Stimulated activated naive CD8-positive, alpha-beta T cell treated with anti-CD3 and anti-CD28 coated beads, Interleukin-15, Interleukin-2, amounts not matched to agents 100 ng/mL and 50 ng/mL, for 24 hours (primary cell): ENCODE data around the gene KCNQ1OT1.

Experiments used
- H3K27ac Mint-ChIP-seq: one replicate; pipeline ENCODE4 v1.8.0; 2021; ENCODE audit warnings: mild to moderate bottlenecking, mixed read lengths
- H3K27me3 Mint-ChIP-seq: one replicate; pipeline ENCODE4 v1.8.0; 2021; ENCODE audit warnings: mixed read lengths
- H3K36me3 Mint-ChIP-seq: one replicate; pipeline ENCODE4 v1.8.0; 2021; ENCODE audit warnings: low read depth, mixed read lengths
- H3K4me1 Mint-ChIP-seq: one replicate; pipeline ENCODE4 v1.8.0; 2021; ENCODE audit warnings: low read depth, mixed read lengths
- H3K4me3 Mint-ChIP-seq: one replicate; pipeline ENCODE4 v1.8.0; 2021; ENCODE audit warnings: mild to moderate bottlenecking, mixed read lengths
- H3K9me3 Mint-ChIP-seq: one replicate; pipeline ENCODE4 v1.8.0; 2021; ENCODE audit warnings: mixed read lengths

KCNQ1OT1 gene

DNA sequence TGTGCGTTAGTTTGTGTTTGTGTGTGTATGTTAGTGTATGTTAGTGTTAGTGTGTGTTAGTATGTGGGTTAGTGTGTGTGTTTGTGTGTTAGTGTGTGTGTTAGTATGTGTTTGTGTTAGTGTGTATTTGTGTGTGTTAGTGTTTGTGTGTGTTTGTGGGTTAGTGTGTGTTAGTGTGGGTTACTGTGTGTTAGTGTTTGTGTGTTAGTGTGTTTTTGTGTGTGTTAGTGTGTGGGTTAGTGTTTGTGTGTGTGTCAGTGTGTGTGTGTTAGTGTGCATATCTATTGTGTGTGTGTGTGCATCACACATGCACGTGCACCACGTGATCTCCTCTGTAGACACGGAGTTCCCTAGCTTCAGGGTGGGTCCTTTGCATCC is 115.4 kb downstream of the KCNQ1OT1 start:
- no peak overlapping the region for H3K4me3 Mint-ChIP-seq
- H3K36me3 Mint-ChIP-seq, result no peaks in the 10 kb centered on the region
- no peaks in the 10 kb centered on the region for H3K4me1 Mint-ChIP-seq
- no peaks in the 10 kb centered on the region for H3K9me3 Mint-ChIP-seq
- no peak overlapping the region for H3K27ac Mint-ChIP-seq
- H3K27me3 Mint-ChIP-seq, result no peaks in the 10 kb centered on the region

DNA sequence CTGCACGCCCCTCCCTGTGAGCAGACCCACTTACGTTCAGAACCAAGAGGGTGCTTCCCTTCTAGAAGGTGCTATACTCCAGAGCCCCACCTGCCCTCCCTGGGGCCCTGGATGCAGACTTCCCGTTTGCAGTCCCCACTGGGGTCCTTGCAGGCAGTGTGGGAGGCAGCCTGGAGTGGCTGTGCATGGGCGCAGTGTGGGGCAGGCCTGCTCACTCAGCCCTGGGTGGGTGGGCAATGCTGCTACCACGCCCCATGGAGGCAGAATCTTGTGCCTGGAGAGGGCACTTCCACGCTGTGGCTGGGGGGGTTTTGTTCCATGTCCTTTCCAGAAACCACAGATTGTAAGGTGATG is 116.2 kb downstream of the KCNQ1OT1 start:
- H3K9me3 Mint-ChIP-seq, result no peaks in the 10 kb centered on the region
- no peaks in the 10 kb centered on the region for H3K4me1 Mint-ChIP-seq
- no peak overlapping the region for H3K4me3 Mint-ChIP-seq
- H3K36me3 Mint-ChIP-seq, result no peaks in the 10 kb centered on the region
- no peak overlapping the region for H3K27ac Mint-ChIP-seq
- no peaks in the 10 kb centered on the region for H3K27me3 Mint-ChIP-seq

GRCh38 chr11:2582946-2583604 is 116.7 kb downstream of the KCNQ1OT1 start:
- Mint-ChIP-seq H3K9me3 (no peaks in the 10 kb centered on the region), H3K4me1 (no peaks in the 10 kb centered on the region), H3K36me3 (no peaks in the 10 kb centered on the region), H3K27me3 (no peaks in the 10 kb centered on the region), H3K27ac (no peak overlapping the region), H3K4me3 (no peak overlapping the region)

DNA sequence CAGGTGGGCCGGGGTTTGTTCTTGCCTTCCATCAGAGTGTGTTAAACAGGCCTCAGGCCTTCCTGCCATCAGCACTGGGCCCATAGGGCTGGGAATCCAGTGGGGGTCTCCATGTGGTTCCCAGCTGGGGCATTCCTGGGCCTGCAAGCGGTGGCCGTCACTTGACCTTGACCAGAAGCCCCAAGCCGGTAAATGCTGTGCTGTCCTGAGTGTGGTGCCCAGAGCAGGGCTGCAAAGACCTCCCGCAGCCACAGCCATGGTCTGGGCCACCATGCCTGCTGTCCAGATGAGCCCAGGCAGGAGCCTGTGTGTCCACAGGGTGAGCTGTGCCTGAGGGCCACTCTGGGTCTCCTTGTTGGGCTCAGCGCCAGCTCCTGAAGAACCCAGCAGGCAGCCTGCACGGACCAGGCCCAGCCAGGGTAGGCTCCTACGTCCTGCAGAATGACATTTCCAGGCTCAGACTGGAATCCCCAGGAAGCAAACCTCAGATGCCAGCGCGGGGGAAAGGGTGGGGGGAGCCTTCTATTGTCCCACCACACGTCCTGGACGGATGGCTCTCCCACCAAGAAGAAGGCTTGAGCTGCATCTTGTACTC is 117.3 kb downstream of the KCNQ1OT1 start:
- Mint-ChIP-seq H3K27ac (no peak overlapping the region), H3K27me3 (no peaks in the 10 kb centered on the region), H3K4me3 (no peak overlapping the region), H3K4me1 (no peaks in the 10 kb centered on the region), H3K9me3 (no peaks in the 10 kb centered on the region), H3K36me3 (no peaks in the 10 kb centered on the region)

DNA sequence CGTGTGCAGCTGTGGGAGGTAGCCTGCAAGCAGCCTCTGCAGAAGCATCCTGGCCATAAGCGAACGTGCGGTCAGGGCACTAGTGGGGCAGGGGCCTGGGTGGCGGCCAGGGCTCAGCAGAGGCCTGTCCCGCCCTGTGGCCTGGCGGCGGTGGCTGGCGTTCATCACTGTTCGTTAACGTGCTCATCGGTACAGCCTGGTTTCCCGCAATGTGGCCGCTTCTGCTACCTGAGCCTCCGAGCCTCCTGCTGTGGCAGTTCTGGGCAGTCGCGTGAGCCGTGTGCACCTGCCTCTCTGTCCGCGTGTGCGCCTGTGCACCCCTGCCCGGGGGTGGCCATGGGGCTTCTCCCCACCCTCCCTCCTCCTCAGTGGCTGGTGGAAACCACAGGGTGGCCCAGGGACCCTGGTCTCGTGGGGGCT is 117.9 kb downstream of the KCNQ1OT1 start:
- no peaks in the 10 kb centered on the region for H3K4me1 Mint-ChIP-seq
- H3K36me3 Mint-ChIP-seq, result no peaks in the 10 kb centered on the region
- no peak overlapping the region for H3K27ac Mint-ChIP-seq
- no peak overlapping the region for H3K4me3 Mint-ChIP-seq
- no peaks in the 10 kb centered on the region for H3K27me3 Mint-ChIP-seq
- H3K9me3 Mint-ChIP-seq, result no peaks in the 10 kb centered on the region

GRCh38 chr11:2581151-2581930 is 118.5 kb downstream of the KCNQ1OT1 start:
- Mint-ChIP-seq H3K27me3 (no peaks in the 10 kb centered on the region), H3K36me3 (no peaks in the 10 kb centered on the region), H3K4me1 (no peaks in the 10 kb centered on the region), H3K9me3 (no peaks in the 10 kb centered on the region), H3K4me3 (no peak overlapping the region), H3K27ac (no peak overlapping the region)

DNA sequence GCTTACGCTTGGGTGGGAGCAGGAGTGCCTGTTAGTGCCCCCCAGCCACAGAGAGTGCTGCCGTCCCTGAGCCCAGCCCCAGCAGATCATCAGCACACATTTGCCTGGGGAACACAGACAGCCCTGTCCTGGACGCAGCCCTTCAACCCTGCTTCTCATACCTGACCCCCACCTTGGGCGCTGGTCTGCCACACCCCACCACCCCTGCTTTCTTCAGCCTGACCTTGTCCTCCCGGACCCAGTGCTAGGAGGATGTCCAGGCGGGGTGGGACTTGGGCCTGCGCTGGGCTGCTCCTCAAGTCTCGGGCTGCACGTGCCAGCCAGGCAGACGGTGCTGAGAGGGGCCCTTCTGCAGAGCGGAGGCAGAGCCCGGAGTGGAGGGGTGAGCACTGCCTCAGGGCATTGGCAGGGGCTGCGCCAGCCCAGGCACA is 119.2 kb downstream of the KCNQ1OT1 start:
- no peaks in the 10 kb centered on the region for H3K36me3 Mint-ChIP-seq
- H3K4me1 Mint-ChIP-seq, result no peaks in the 10 kb centered on the region
- no peaks in the 10 kb centered on the region for H3K27me3 Mint-ChIP-seq
- H3K27ac Mint-ChIP-seq, result no peak overlapping the region
- H3K9me3 Mint-ChIP-seq, result no peaks in the 10 kb centered on the region
- H3K4me3 Mint-ChIP-seq, result no peak overlapping the region

- no peaks in the 10 kb centered on the region for H3K36me3 Mint-ChIP-seq
- H3K4me3 Mint-ChIP-seq, result no peak overlapping the region
- H3K4me1 Mint-ChIP-seq, result no peaks in the 10 kb centered on the region
- H3K27me3 Mint-ChIP-seq, result no peaks in the 10 kb centered on the region
- no peak overlapping the region for H3K27ac Mint-ChIP-seq
- H3K9me3 Mint-ChIP-seq, result no peaks in the 10 kb centered on the region
These were observed 119.8 kb downstream of the KCNQ1OT1 start for GRCh38 chr11:2580061-2580421.

DNA sequence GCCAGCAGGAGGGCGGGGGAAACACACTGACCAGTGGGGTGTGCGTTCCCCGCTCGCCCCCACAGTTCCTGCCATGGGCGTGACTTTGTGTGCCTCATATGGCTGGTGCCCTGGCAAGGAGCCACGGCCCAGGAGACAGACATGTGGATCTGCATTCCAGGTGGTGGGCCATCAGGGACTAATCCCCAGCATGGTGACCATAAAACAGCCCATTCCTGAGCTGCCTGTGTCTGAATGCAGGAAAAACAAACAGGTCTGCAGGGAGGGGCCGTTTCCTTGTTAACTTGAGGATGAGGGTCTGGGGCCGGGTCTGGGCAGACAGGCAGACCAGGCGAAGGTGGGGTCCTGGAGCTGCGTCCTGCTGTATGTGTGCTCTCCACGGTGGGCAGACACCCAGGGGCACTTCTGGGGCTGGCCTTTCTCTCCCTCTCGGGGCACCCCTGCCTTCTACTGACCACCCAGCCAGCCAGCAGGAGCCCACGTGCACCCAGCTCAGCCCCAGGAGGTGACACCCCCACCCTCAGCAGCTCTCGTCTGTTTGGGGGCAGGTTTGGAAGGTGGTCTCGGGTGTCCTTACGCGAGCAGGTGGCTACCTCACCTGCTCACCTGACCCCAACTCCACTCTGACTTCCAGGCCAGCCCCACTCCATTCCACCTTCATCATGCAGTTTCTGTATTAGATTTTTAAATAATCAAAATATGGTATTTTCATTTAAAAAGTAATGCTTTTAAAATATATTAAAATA is 120.3 kb downstream of the KCNQ1OT1 start:
- Mint-ChIP-seq H3K4me3 (no peak overlapping the region), H3K27me3 (no peaks in the 10 kb centered on the region), H3K4me1 (no peaks in the 10 kb centered on the region), H3K9me3 (no peaks in the 10 kb centered on the region), H3K27ac (no peak overlapping the region), H3K36me3 (no peaks in the 10 kb centered on the region)

DNA sequence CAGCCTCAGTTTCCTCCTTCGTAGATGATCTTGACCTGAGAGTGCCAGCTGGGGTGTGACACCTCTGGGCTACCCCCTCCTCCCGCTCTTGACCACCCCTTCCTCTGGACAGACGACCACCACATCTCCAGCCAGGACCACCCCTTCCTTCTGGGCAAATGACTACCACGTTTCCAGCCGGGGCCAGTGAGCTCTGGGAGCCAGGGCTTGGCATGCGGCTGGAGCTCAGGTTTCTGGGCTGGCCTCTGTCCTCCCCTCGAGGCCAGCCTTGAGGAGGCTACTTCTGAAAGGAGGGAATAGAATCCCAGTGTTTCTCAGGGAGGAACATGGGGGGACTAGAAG is 120.9 kb downstream of the KCNQ1OT1 start:
- Mint-ChIP-seq H3K36me3 (no peaks in the 10 kb centered on the region), H3K9me3 (no peaks in the 10 kb centered on the region), H3K27ac (no peak overlapping the region), H3K4me1 (no peaks in the 10 kb centered on the region), H3K27me3 (no peaks in the 10 kb centered on the region), H3K4me3 (no peak overlapping the region)

DNA sequence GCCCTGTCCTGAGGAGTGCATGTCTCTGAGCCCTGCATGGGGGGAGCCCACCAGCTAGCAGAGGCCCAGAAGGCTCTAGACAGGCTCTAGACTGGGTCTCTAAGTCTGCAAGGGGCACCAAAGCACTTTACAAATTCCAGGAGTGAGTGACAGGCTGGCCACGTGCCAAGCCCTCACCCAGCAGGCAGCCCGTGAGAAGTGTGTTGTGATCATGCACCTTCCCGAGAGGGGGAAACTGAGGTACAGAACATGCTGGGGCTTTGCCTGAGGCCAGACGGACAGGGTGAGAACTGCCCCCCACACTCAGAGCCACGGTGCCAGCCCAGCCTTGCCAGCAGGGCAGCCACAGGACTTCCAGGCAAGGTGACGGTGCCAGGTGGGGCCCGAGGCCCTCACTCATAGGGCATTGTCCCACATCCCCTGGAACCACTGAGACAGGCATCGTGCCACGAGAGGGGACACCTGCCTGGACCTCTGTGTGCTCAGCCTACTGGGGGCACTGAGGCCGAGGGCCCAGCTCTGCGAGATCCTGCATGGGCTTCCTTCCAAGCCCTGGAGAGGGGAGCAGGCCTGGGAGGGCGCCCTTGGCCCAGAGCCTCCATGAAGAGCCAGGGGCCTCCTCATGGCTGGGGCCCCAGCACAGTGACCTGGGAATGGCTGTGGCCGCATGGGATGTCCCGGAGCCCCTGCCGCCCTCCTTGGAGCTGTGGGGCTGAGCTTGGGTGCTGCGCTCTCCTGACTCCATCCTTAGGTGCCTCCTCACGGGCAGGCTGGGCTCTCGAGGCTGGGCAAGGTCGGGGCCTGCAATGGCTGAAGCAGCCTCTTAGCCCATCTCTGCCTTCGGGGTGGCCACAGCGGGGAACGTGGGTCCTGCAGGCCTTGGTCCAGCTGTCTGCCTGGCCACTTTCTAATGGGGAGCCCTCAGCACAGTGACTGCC is 121.5 kb downstream of the KCNQ1OT1 start:
- Mint-ChIP-seq H3K36me3 (no peaks in the 10 kb centered on the region), H3K9me3 (no peaks in the 10 kb centered on the region), H3K4me1 (no peaks in the 10 kb centered on the region), H3K4me3 (no peak overlapping the region), H3K27me3 (no peaks in the 10 kb centered on the region), H3K27ac (no peak overlapping the region)

GRCh38 chr11:2577031-2577990 is 122.5 kb downstream of the KCNQ1OT1 start:
- no peaks in the 10 kb centered on the region for H3K9me3 Mint-ChIP-seq
- no peaks in the 10 kb centered on the region for H3K4me1 Mint-ChIP-seq

DNA sequence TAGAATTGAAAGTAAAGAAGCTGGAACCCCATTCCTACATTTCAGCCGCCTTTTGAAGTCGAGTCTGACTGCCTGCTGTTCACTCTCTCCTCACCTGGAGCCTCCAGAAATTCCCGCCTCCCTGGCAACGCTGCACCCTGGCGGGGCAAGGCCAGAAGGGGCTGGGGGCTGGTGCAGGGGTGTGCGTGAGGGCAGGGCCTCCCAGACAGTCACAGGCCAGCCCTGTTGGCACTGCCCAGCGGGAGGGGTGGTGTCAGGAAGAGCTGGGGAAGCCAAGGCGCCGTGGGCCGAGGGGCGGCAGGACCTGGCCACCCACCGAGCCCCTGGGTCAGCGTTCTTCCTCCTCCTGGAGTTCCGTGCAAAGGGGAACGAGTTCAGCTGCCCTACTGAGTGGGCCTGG is 123.2 kb downstream of the KCNQ1OT1 start:
- no peak overlapping the region for H3K27ac Mint-ChIP-seq
- no peaks in the 10 kb centered on the region for H3K4me1 Mint-ChIP-seq
- H3K27me3 Mint-ChIP-seq, result no peaks in the 10 kb centered on the region
- H3K4me3 Mint-ChIP-seq, result no peak overlapping the region
- no peaks in the 10 kb centered on the region for H3K36me3 Mint-ChIP-seq
- no peaks in the 10 kb centered on the region for H3K9me3 Mint-ChIP-seq

More at GRCh38 chr11:2577031-2577990, 122.5 kb downstream of the KCNQ1OT1 start:
- Mint-ChIP-seq H3K36me3 (no peaks in the 10 kb centered on the region), H3K27ac (no peak overlapping the region), H3K4me3 (no peak overlapping the region), H3K27me3 (no peaks in the 10 kb centered on the region)
